GM19467 (cell line): ENCODE measurements around the gene TXN2.
"Not testable (repeated sequence)": the region's sequence is repeated elsewhere in the genome, so short reads cannot be mapped to it uniquely, and the experiment has no call there.

Experiments used
- ATAC-seq: cut with Tn5 transposase; IDR thresholded peaks from one replicate; pipeline ENCODE4 v1.9.1; 2021; ENCODE audit warnings: mild to moderate bottlenecking, moderate library complexity; ENCODE audit not compliant: unreplicated experiment

TXN2 gene

GRCh38 chr22:36481393-36482168 is at the start of gene TXN2:
Gene TXN2 (minus strand): TSS chr22:36481640. CDS start chr22:36480837, 803 bp downstream.
- ATAC-seq: peak; percentile 79

- peak; percentile 91 for ATAC-seq
Measured at GRCh38 chr22:36528795-36529751, 47.6 kb upstream of the TXN2 start, which contains the start of gene EIF3D. Gene EIF3D (minus strand): TSS chr22:36529166. CDS start chr22:36526121, 3,045 bp downstream.

GRCh38 chr22:36528341-36528740 is 46.9 kb upstream of the TXN2 start:
- no peak for ATAC-seq

- ATAC-seq: no peak
Measured at GRCh38 chr22:36522662-36523061, 41.2 kb upstream of the TXN2 start.

- no peak for ATAC-seq
Measured at GRCh38 chr22:36520423-36520822, 39.0 kb upstream of the TXN2 start.

- ATAC-seq: not testable (repeated sequence)
Measured at GRCh38 chr22:36519906-36520305, 38.5 kb upstream of the TXN2 start.

- no peak for ATAC-seq
Measured at GRCh38 chr22:36514766-36515165, 33.3 kb upstream of the TXN2 start.

- no peak for ATAC-seq
Measured at GRCh38 chr22:36512991-36513390, 31.6 kb upstream of the TXN2 start.

- ATAC-seq: no peak
Measured at GRCh38 chr22:36512333-36512732, 30.9 kb upstream of the TXN2 start.

GRCh38 chr22:36510966-36511881 is 29.8 kb upstream of the TXN2 start:
- no peak for ATAC-seq

- no peak for ATAC-seq
Measured at GRCh38 chr22:36510384-36510783, 28.9 kb upstream of the TXN2 start.

GRCh38 chr22:36507518-36508010 is 26.1 kb upstream of the TXN2 start:
- ATAC-seq: no peak

GRCh38 chr22:36506637-36507517 is 25.4 kb upstream of the TXN2 start, which contains the start of gene FOXRED2:
Gene FOXRED2 (minus strand): TSS chr22:36507040. CDS start chr22:36506422, 618 bp downstream.
- peak; percentile 73 for ATAC-seq

- ATAC-seq: no peak
Measured at GRCh38 chr22:36505998-36506635, 24.7 kb upstream of the TXN2 start.

GRCh38 chr22:36497910-36498665 is 16.6 kb upstream of the TXN2 start:
- no peak for ATAC-seq

- ATAC-seq: no peak
Measured at GRCh38 chr22:36493690-36494110, 12.3 kb upstream of the TXN2 start.

- ATAC-seq: no peak
Measured at GRCh38 chr22:36492109-36492508, 10.7 kb upstream of the TXN2 start.

- no peak for ATAC-seq
Measured at GRCh38 chr22:36491155-36491554, 9.7 kb upstream of the TXN2 start.
